ENCODE data around the gene PLB1.

Gene PLB1

GRCh38 chr2:28615706-28616105 lies 119.8 kb downstream of the PLB1 start:
- no peak for DNase-seq

GRCh38 chr2:28616396-28616999 lies 120.6 kb downstream of the PLB1 start:
- no peak for DNase-seq

- no peak for DNase-seq
These were observed 121.8 kb downstream of the PLB1 start for GRCh38 chr2:28617502-28618184.

GRCh38 chr2:28618221-28619141 lies 122.6 kb downstream of the PLB1 start:
- DNase-seq = no peak

GRCh38 chr2:28619213-28620196 lies 123.6 kb downstream of the PLB1 start:
- no peak for DNase-seq

- no peak for DNase-seq
These were observed 124.5 kb downstream of the PLB1 start for GRCh38 chr2:28620291-28620793.

GRCh38 chr2:28620801-28621171 lies 124.9 kb downstream of the PLB1 start:
- DNase-seq = no peak

- DNase-seq = peak in 3 of 4 experiments; percentile 10 to 29 (median 19)
These were observed 125.6 kb downstream of the PLB1 start for GRCh38 chr2:28621172-28622100.

- DNase-seq = no peak
These were observed 126.2 kb downstream of the PLB1 start for GRCh38 chr2:28622101-28622499.

- no peak for DNase-seq
These were observed 127.9 kb downstream of the PLB1 start for GRCh38 chr2:28623582-28624405.

- DNase-seq = no peak
These were observed 128.6 kb downstream of the PLB1 start for GRCh38 chr2:28624436-28624792.

GRCh38 chr2:28624793-28625701 lies 129.2 kb downstream of the PLB1 start:
- peak in 2 of 4 experiments; percentile 18 to 35 for DNase-seq

GRCh38 chr2:28626376-28626775 lies 130.5 kb downstream of the PLB1 start:
- DNase-seq = no peak

GRCh38 chr2:28626891-28627421 lies 131.1 kb downstream of the PLB1 start:
- no peak for DNase-seq

GRCh38 chr2:28627722-28628480 lies 132.0 kb downstream of the PLB1 start:
- DNase-seq = no peak

GRCh38 chr2:28628506-28628905 lies 132.6 kb downstream of the PLB1 start:
- no peak for DNase-seq

- no peak for DNase-seq
These were observed 133.1 kb downstream of the PLB1 start for GRCh38 chr2:28628987-28629386.

GRCh38 chr2:28629910-28630309 lies 134.1 kb downstream of the PLB1 start:
- no peak for DNase-seq

Data from activated CD4-positive, CD25-positive, alpha-beta regulatory T cell (primary cell).